Activated naive CD8-positive, alpha-beta T cell treated with anti-CD3 and anti-CD28 coated beads, Interleukin-2, amount 50 U/mL, for 24 hours (primary cell): ENCODE results near the gene CYB5R3.
A peak's percentile ranks its signal among the peaks of the same experiment; 100 is the strongest.
"Not testable (repeated sequence)": the region's sequence is repeated elsewhere in the genome, so short reads cannot be mapped to it uniquely, and the experiment has no call there.

Source experiments
- ATAC-seq: fragments of 150-1000 bp; cut with Tn5 transposase; one replicate; pipeline ENCODE4 v1.10.0; 2021
- DNase-seq: peaks from one replicate; pipeline ENCODE4 v3.0.0; 2021
- H3K27ac Mint-ChIP-seq: one replicate; pipeline ENCODE4 v1.8.0; 2021; ENCODE audit warnings: mild to moderate bottlenecking, mixed read lengths
- H3K27me3 Mint-ChIP-seq: one replicate; pipeline ENCODE4 v1.8.0; 2021; ENCODE audit warnings: mixed read lengths
- H3K36me3 Mint-ChIP-seq: one replicate; pipeline ENCODE4 v1.8.0; 2021; ENCODE audit warnings: low read depth, mixed read lengths
- H3K4me1 Mint-ChIP-seq: one replicate; pipeline ENCODE4 v1.8.0; 2021; ENCODE audit warnings: mixed read lengths
- H3K4me3 Mint-ChIP-seq: one replicate; pipeline ENCODE4 v1.8.0; 2021; ENCODE audit warnings: mild to moderate bottlenecking, moderate library complexity, mixed read lengths
- H3K9me3 Mint-ChIP-seq: one replicate; pipeline ENCODE4 v1.8.0; 2021; ENCODE audit warnings: mixed read lengths

CYB5R3 gene

GRCh38 chr22:42595434-42595833 is 53.8 kb downstream of the CYB5R3 start:
- ATAC-seq, result no peak
- H3K27ac Mint-ChIP-seq, result no peak overlapping the region
- no peak for DNase-seq
- no peak overlapping the region for H3K4me3 Mint-ChIP-seq
- H3K27me3 Mint-ChIP-seq, result no peaks in the 10 kb centered on the region
- H3K4me1 Mint-ChIP-seq, result no peaks in the 10 kb centered on the region
- peaks cover 39% of the 10 kb centered on the region for H3K36me3 Mint-ChIP-seq
- H3K9me3 Mint-ChIP-seq, result no peaks in the 10 kb centered on the region

DNA sequence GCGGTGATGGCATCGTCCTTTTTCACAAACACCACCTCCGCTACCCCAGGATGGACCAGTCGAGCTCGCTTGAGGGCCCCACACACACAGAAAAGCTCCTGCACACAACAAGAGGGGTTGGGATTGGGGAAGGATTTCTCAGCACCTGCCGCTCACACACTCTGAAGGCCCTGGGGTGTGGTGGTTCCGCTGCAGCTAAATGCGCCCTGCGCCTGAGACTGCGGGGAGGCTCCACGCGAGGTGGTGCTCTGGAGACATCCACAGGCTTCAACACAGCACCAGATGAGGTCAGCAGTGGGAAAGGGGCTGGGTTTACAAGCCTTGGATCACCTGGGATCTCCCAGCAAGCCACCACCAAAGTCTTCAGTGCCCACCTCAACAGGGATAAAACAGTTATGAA is 57.2 kb downstream of the CYB5R3 start:
- H3K36me3 Mint-ChIP-seq, result peaks cover 30% of the 10 kb centered on the region
- DNase-seq, result no peak
- ATAC-seq, result no peak
- no peak overlapping the region for H3K4me3 Mint-ChIP-seq
- H3K27me3 Mint-ChIP-seq, result no peaks in the 10 kb centered on the region
- no peak overlapping the region for H3K27ac Mint-ChIP-seq
- H3K4me1 Mint-ChIP-seq, result no peaks in the 10 kb centered on the region
- no peaks in the 10 kb centered on the region for H3K9me3 Mint-ChIP-seq

GRCh38 chr22:42587588-42588175 is 61.5 kb downstream of the CYB5R3 start:
- Mint-ChIP-seq H3K4me3 (no peak overlapping the region), H3K36me3 (peaks cover 38% of the 10 kb centered on the region), H3K9me3 (no peaks in the 10 kb centered on the region), H3K4me1 (no peaks in the 10 kb centered on the region), H3K27me3 (no peaks in the 10 kb centered on the region), H3K27ac (peak overlapping the region; percentile 1)
- DNase-seq (no peak), ATAC-seq (no peak)

DNA sequence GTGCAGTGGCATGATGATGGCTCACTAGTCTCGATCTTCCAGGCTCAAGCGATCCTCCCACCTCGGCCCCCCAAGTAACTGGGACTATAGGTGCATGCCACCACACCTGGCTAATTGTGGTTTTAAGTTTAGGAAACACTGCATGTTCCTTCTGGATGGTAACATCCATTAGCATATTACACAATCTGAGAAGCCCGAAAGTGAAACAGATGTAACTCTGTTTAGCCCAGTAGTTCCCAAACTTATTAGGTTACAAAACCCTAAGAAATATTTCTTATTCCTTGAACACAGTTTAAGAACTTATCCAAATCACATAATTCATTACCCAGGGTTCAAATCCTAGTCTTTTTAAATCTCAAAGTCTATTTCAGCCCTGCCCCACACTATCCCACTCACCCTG is 62.8 kb downstream of the CYB5R3 start:
- Mint-ChIP-seq H3K9me3 (no peaks in the 10 kb centered on the region), H3K27me3 (no peaks in the 10 kb centered on the region), H3K36me3 (peaks cover 42% of the 10 kb centered on the region), H3K27ac (peak overlapping the region; percentile 47), H3K4me3 (no peak overlapping the region), H3K4me1 (peaks cover 6% of the 10 kb centered on the region)
- ATAC-seq (no peak), DNase-seq (no peak)

DNA sequence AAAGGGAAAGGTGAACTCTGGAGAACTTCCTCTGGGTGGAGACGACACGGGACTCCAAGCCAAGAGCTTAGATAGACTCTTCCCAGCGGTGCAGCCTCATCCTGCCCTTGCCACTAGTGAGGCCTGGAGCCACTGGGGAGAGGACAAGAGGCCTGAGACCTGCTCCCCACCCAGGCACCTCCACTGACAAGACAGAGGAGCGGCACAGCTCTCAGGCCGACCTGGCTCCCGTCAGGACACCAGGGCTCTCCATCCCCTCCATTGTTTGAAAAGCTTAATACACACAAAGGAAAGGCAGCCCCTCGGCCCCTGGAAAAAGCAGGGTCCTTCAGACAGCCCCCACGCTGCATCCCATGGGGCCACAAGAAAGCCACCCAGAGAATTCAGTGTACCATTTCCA is 64.1 kb downstream of the CYB5R3 start:
- ATAC-seq (no peak), DNase-seq (no peak)
- Mint-ChIP-seq H3K4me3 (no peak overlapping the region), H3K27me3 (no peaks in the 10 kb centered on the region), H3K4me1 (peaks cover 7% of the 10 kb centered on the region), H3K9me3 (no peaks in the 10 kb centered on the region), H3K27ac (no peak overlapping the region), H3K36me3 (peaks cover 44% of the 10 kb centered on the region)

DNA sequence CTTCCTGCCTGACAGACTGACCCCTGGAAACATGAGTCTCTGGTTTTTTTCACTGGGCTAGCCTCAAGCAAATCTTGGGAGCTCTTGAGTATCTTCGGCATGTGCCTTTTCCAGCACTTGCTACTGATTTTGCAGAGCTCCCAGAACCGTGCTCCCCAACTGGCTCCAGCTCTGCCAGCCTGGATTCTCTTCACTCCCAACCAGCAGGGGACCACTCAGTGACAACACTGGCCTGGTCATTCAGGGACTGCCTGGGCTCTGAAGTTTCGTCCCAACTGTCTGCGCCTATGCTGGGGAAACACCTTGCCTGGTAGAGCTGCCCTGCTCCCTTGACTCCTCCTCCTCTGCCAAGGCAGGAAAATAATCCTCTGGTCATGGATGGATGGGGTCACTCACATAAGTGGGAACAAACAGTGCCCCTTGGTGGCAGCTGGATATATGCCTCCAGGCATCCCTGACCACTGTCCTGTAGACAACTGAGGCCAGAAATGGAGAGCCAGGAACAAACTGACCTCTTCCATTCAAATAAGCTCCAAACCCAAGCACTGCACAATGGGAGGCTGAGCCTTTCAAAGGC is 64.7 kb downstream of the CYB5R3 start:
- H3K27me3 Mint-ChIP-seq, result no peaks in the 10 kb centered on the region
- no peak for ATAC-seq
- DNase-seq, result no peak
- H3K4me3 Mint-ChIP-seq, result no peak overlapping the region
- no peaks in the 10 kb centered on the region for H3K9me3 Mint-ChIP-seq
- H3K36me3 Mint-ChIP-seq, result peaks cover 43% of the 10 kb centered on the region
- H3K4me1 Mint-ChIP-seq, result peaks cover 9% of the 10 kb centered on the region
- no peak overlapping the region for H3K27ac Mint-ChIP-seq

GRCh38 chr22:42582987-42583386 is 66.2 kb downstream of the CYB5R3 start:
- Mint-ChIP-seq H3K36me3 (peaks cover 47% of the 10 kb centered on the region), H3K4me1 (peaks cover 9% of the 10 kb centered on the region), H3K27ac (peak overlapping the region; percentile 93), H3K4me3 (no peak overlapping the region), H3K9me3 (no peaks in the 10 kb centered on the region), H3K27me3 (no peaks in the 10 kb centered on the region)
- DNase-seq (no peak), ATAC-seq (no peak)

DNA sequence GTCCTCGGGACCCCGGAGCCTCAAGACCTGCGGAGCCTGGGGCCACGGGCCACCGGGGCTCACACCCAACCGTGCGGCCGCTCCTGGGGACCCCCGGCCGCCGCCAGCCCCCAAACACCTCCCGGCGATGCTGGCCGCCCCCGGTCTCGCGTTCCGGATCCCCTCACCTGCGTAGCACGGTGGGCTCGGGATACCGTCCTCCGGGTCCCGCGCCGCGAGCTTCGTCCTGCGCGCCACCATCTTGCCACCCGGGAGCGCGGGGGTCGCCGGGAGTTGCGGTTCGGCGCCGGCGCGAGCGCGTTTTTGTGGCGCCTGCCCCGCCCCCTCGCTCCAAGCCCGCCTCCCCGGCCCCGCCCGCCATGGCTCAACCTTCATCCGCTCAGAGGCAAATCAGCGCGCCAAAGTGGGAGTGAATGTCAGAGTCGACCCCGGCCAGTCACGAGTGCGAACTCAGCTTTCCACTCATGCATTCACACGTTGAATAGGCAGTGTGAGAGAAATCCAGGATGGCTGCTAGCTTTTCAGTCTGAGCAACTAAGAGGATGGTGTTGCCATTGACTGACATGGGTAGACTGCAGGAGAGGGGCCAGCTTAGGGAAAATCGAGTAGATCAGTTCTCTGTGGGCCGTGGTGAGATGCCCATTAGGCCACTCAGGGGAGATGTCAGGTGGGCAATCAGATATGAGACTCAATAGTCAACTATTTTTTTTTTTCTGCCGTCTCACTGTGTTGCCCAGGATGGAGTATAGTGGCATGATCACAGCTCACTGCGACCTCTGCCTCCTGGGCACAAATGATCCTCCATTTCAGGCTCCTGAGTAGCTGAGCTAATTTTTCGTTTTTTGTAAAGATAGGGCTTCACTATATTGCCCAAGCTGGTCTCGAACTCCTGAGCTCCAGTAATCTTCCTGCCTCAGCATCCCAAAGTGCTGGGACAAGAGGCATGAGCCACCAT is 67.2 kb downstream of the CYB5R3 start:
- peak; percentile 90 for DNase-seq
- Mint-ChIP-seq H3K27me3 (no peaks in the 10 kb centered on the region), H3K36me3 (peaks cover 42% of the 10 kb centered on the region), H3K27ac (peak overlapping the region; percentile 93), H3K4me3 (peak overlapping the region; percentile 95), H3K9me3 (no peaks in the 10 kb centered on the region), H3K4me1 (peaks cover 9% of the 10 kb centered on the region)
- ATAC-seq, result peak; percentile 81

GRCh38 chr22:42581194-42581761 is 67.9 kb downstream of the CYB5R3 start:
- not testable (repeated sequence) for H3K4me1 Mint-ChIP-seq, H3K9me3 Mint-ChIP-seq, DNase-seq, H3K27me3 Mint-ChIP-seq
- peak; percentile 18 for ATAC-seq
- H3K36me3 Mint-ChIP-seq, result peaks cover 42% of the 10 kb centered on the region
- H3K27ac Mint-ChIP-seq, result peak overlapping the region; percentile 93
- peak overlapping the region; percentile 95 for H3K4me3 Mint-ChIP-seq

DNA sequence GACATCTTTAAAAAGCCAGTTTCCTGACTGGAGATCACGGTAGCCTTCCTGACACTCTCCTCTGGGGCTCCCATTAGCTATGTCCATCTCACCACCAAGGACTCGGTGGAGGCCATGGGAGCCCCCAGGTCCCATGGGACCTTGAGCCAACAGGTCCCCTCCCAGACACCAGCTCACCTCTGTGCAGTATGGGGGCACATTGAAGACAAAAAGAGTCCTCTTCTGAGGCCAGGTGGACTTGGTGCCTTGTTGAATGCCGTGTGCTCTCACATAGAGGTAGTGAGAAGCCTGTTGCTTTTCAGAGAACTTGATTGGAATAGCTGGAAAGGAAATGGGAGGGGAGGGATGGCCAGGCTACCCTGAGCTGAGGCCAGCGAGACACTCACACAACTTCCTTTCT is 69.2 kb downstream of the CYB5R3 start:
- Mint-ChIP-seq H3K4me3 (peak overlapping the region; percentile 70), H3K36me3 (peaks cover 33% of the 10 kb centered on the region), H3K27ac (peak overlapping the region; percentile 75)
- not testable (repeated sequence) for H3K27me3 Mint-ChIP-seq, ATAC-seq, H3K9me3 Mint-ChIP-seq, DNase-seq, H3K4me1 Mint-ChIP-seq

- ATAC-seq (no peak), DNase-seq (no peak)
- Mint-ChIP-seq H3K27me3 (no peaks in the 10 kb centered on the region), H3K27ac (no peak overlapping the region), H3K4me1 (peaks cover 9% of the 10 kb centered on the region), H3K4me3 (no peak overlapping the region), H3K36me3 (peaks cover 27% of the 10 kb centered on the region), H3K9me3 (no peaks in the 10 kb centered on the region)
Measured at GRCh38 chr22:42577623-42578240, 71.5 kb downstream of the CYB5R3 start.

DNA sequence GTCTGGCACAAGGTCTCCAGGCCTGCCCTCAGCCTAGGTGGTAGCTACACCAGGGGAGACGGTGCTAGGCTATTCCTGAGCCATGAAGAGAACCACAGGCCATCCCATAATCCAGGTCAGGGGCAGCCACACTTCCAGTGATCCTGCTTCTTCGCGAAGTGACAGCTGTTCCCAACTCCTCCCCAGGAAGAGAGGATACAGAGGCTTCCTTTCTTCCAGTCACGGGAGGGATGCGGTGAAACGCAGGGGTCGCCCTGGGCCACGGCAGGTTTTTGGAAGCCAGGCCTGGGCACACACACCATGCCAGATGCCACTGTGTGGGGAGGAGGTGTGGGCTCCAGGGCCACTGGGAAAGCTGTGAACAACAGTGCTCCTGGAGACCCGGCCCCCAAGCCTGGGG is 72.1 kb downstream of the CYB5R3 start:
- DNase-seq, ATAC-seq, H3K4me3 Mint-ChIP-seq, H3K27ac Mint-ChIP-seq, H3K9me3 Mint-ChIP-seq, H3K4me1 Mint-ChIP-seq, H3K27me3 Mint-ChIP-seq: not testable (repeated sequence)
- peaks cover 25% of the 10 kb centered on the region for H3K36me3 Mint-ChIP-seq

GRCh38 chr22:42575996-42576574 is 73.1 kb downstream of the CYB5R3 start:
- H3K27me3 Mint-ChIP-seq, H3K27ac Mint-ChIP-seq, H3K9me3 Mint-ChIP-seq, H3K4me3 Mint-ChIP-seq, DNase-seq, ATAC-seq, H3K4me1 Mint-ChIP-seq: not testable (repeated sequence)
- H3K36me3 Mint-ChIP-seq, result peaks cover 24% of the 10 kb centered on the region

- H3K4me3 Mint-ChIP-seq, ATAC-seq, H3K27ac Mint-ChIP-seq, H3K27me3 Mint-ChIP-seq, H3K9me3 Mint-ChIP-seq, DNase-seq, H3K4me1 Mint-ChIP-seq: not testable (repeated sequence)
- H3K36me3 Mint-ChIP-seq, result peaks cover 21% of the 10 kb centered on the region
Measured at GRCh38 chr22:42574468-42574867, 74.7 kb downstream of the CYB5R3 start.
